GM21576 (cell line): Measurements from ENCODE around the gene SLK.

Source experiments
- ATAC-seq: cut with Tn5 transposase; IDR thresholded peaks from one replicate; pipeline ENCODE4 v1.9.1; 2021; ENCODE audit warnings: mild to moderate bottlenecking, moderate library complexity; ENCODE audit not compliant: unreplicated experiment

SLK gene

DNA sequence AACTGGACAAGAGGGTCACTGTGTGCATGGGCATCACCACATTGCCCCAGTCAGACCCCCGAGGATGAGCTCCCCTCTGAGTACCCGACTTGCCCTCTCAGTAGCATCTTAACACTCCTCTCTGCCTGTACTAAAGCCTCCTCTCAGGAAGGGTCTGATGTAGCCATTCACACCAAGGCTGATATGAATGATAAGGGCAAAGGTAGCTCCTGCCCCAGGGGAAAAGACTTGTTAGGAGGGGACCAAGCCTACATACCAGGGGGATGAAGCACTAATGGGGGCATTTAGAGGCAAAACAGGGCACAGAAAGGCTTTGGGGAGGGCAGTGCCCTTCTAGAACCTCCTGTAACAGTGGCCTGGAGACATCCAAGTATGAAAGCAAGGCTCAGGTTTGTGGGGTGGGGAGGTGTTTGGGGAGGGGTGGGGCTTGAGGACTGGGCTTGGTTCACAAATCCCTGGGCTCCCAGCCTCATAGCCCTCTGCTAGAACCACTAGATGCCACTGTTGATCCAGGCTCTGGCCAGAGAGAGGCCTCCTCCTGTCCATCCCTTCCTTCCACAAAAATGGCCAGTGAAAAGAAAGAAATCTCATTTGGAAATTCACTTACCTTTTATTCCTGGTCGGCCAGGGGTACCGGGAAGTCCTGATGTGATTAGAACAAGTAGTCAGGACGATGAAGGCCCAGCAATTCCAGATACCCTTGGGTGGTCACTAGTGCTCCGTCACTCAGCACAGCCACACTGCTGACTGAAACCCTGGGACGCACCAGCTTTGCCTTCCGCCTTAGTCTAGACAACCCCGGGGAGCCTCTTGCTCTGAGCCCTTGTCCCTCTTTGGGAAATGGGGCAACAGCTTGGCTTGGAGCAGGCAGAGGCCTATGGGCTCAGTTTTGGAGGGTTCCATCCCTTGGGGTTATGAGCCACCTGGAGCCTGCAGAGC, 78.5 kb downstream of the SLK start:
- ATAC-seq: no peak

DNA sequence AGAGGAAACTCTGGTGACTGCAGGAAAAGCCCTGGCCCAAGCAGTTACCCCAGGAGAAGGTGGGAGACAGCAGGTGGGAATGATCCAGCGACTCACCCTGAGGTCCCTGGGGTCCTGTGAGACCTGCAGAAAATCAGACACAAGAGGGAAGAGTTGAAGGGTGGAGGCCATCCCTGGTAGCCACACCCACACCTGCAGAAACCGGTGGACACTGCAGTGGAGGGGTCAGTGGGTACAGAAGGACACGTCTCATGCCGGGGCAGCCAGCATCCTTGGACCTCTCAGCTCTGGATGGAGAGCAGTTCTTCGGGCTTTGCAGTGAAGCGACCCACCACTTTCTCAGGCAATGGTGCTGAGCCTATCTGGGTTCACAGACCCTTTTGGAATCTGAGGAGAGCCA, 79.7 kb downstream of the SLK start:
- no peak for ATAC-seq

DNA sequence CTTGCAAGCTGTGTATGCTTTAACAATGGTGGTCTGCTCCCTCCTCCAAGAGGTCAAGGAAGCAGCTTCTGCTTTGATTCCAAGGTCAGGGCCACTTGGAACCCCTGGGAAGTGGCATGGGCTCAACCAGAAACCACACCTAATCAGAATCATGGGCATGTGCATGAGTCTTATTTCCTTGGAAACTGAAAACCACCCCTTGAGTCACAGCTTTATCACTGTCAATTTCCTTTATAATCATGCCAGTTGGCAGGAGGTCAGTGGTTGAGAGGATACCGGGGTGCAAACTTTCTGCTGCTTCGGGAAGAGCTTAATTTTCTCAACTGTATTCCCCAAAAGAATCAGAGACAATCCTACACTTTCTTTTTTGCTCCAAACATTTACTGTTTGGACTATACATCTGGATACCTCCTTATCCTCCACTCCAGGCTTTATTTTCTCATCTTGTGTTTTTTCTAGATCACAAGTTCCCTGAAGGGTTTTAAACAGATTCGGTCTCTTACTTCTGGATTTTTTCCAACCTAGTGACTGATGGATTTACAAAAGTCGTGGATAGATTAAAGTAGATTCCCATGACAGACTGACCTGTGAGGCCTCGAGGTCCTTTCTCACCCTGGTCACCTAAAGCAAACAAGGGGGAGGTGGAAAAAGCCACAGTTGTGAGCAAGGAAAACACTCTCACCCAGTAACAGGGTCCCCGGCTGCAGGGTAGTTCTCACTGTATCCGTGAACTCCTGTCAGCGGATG, 82.7 kb downstream of the SLK start:
- no peak for ATAC-seq

DNA sequence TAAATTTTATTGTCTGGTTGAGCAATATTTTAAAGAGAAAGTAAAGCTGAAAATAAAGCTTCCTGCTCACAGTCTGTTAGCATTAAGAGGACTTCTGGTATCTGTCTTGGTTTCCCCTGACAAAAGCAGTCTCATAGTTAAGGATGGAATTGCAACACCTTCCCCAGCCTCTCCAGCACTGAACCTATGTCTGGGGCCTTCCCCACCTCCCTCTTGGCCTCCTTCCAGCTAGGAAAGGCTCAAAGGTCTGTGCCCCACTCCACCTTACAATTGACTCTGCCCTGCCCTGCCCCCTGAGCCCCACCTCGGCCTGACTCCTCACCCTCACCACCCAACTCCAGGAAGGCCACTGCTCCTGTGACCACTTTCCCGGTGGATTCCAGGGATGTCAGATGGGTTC, 85.5 kb downstream of the SLK start:
- no peak for ATAC-seq

DNA sequence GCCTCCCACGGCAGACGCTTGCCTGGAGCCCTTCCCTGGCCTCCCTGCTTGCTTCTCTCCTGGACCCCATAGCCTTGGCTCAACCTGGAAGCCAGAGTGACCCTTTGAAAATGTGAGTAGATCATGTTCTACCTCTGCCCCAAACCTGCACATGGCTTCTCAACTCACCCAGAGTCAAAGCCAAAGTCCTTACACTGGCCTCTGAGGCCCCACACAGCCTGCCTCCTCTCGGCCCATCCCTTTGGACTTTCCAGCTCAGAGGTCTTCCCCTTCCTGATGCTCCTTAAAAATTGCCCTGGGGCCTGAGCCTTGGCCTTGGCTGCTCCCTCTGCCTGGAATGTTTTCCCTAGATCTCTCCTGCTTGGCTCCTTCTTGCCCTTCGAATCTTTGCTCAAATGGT, 86.3 kb downstream of the SLK start:
- ATAC-seq: no peak

DNA sequence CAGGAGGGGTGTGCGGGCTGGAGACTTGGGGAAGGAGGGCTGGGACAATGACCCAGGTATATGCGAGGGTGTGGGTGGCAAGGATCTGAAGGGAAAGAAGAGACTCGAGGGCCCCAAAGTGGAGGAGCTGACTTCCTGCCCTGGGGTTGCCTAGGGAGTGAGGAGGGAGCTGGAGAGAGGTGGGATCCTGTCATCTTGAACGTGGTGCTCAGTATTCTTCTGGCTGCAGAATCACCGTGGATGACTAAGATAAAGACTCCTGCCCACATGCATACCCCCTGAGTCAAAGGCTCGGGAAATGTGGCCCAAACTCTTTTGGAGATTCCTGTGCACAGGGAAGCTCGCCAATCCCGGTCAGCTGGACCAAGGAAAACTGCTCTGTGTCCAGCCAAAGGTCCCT, 87.5 kb downstream of the SLK start:
- ATAC-seq: no peak

DNA sequence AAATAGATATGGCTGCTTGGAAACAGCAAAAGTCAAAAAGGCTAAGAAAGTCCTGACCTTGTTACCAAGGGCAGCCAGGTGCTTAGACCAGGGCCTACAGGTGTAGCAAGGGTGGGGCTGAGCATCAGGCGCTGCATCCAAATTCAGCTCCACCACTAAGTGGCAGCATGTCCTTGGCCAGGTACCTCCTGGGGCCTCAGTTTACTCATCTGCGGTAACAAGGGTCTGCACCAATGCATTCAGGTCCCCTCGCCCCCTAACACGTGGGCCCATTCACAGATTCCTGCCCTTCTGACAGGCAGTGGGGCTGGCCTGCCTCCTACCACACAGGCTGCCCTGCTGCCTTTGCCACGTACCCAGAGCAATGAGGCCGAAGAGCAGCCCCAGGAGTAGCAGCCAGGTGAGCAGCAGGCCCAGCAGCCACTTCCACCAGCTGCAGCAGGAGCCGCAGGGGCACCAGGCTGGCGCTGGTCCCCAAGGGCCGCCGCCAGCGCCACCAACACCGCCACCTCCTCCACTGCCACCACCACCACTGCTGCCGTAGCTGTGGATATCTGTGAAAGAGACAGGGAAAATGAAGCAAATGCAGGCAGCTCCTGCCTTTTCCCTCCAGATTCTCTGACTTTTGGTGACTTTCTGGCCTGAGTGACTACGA, 89.8 kb downstream of the SLK start:
- ATAC-seq: no peak

DNA sequence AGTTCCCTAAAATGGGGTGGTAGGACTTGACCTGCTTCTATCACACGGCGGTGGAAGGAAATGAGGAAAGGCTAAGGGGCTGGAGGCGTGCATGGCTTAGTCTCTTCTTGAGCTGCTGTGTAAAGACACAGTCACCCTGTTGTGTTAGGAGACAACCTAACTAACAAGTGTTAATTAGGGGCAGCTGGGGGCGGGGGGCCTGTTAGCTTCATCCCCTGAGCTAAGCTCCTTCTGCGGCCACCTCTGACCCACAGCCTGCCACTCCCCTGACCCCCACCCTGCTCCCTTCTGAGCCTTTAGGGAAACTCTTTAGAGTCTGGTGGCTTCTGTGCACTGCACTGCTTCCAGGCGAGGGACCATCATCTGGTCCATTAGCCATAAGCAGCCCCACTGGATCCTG, 90.8 kb downstream of the SLK start:
- no peak for ATAC-seq

DNA sequence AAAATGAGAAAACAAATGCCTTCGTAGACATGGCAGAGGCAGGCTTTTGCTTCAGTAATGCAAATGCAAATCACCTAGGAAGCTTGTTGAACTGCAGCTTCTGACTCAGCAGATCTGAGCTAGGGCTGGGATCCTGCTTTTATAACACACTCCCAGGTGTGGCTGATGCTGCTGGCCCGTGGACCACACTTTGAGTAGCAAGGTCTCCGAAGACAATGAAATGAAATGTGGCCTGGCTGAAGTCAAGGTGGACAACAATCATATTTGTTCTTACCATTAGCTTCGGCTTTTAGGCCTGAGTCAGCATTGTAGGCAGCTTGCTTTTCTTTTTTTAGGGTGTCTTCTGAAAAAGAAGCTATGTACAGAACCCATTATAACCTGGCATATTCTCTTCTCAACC, 92.4 kb downstream of the SLK start:
- ATAC-seq: no peak

DNA sequence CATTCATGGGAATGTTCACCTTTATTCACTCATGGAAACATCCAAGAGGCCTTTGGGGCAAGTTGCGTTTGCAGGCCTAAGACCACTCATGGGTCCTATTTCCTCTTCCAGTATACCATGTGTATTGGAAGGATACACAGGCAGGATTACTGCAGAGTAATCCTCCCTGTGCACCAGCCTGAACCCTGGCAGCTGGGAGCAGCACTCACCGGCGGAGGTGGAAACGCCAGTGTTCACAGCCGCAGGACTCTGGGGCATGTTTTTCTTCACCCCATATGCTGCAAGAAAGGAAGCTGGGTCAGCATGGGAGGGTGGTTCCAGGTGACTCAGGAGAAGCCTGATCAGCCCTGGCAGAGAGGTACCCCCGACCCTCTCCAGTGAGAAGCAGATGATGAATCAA, 94.3 kb downstream of the SLK start:
- no peak for ATAC-seq

DNA sequence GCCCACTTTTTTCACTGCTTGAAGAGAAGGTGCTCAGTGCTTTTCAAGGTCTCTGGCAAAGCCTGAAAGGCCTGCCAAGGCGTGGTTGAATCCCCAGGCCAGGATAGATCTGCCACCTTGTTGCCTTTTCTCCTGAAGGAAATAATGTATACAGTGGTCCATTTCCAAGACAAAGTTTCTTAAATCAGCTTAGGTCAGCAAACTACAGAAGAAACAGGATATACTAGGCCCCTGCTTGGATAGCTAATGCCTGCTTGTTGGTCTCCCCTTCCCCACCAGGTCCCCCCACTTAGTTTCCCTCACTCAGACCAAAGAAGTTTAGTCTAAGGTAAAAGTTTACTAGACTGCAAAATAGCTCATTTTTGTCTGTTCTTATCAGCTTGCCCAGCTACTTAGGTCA, 98.8 kb downstream of the SLK start:
- ATAC-seq: no peak

DNA sequence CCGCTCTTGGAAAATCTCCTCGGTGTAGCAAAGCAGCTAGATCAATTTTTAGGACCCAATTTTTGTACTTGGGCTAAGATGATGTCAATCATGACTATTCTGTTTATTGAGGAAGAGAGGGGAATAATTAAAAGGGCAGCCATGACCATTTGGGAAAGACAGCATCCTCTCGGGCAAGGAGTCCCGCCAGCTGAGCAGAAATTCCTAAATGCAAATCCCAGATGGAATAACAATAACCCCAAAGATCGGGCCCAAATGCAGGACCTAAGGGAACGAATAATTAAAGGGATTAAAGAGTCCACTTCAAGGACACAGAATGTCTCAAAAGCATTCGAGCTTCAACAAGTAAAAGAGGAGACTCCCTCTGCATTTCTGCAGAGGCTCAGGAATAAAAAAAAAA, 100.0 kb downstream of the SLK start:
- no peak for ATAC-seq

DNA sequence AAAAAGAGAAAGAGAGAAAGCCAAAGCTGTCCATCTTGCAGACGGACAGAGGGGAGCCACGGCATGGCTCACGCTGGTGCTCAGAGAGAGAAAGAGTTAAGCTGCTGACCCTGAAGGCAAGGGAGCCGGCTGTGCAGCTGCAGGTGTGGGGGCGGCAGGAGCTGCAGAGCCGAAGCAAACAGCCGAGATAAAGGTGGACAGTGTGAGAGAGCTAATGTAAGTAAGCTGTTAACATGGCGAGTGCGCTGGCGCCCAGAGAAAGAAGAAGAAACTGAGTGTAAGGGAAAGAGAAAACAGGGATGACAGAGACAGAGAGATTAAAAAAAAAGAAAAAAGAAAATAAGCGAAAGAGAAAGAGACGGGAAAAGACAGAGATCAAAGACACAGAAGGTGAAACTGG, 100.6 kb downstream of the SLK start:
- no peak for ATAC-seq

DNA sequence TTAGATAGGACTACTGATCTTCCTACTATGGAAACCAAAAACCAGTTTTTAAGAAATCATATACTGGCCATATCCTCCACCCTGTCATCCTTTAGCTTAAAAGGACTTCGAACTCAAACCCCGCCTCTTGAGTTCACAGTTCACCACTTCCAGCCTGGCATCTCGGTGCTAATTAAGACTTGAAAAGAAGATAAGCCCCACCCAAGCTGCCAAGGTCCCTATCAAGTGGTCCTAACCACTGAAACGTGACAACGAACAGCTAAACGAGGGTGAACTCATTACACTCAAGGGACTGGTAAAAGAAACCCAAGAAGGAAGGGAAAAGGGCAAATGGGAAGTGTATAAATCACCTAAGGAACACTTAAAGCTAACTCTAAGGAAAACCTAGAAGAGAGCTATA, 102.7 kb downstream of the SLK start:
- no peak for ATAC-seq

DNA sequence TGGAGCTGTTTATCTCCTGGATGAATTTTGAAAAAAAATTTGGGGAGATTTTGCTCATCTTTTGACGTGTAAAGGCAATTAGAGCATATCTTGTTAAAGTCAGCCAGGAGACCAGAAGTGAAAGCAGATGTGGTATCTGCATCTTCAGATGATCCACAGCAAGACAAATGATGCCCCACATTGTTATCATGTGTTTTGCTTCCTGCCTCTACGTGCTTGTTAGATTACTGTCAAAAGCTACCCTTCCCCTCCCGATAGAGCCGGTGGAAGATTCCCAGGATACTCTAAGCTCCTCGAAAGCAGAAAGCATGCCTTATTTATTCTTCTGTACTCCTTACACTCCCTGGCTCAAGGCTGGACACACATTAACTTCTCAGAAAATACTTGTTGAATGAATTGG, 105.8 kb downstream of the SLK start:
- no peak for ATAC-seq

DNA sequence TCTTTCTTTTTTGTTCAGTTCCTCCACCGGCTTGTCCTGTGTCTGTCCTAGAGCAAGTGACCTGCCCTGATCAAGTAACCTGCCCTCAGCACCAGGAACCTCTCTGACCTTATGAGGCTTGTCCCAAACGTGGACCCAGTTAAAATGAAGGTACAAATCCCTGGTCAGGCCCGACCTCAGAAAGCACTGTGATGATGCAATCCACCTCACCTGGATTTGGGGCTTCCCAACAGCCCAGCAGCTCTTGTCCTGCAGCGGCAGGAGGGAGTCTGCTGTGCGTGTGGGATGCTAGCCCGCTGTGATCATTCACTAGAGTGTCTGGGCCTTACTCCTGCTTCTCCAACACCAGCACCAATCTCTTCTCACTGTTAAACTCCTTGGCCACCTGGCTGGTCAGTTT, 107.6 kb downstream of the SLK start:
- ATAC-seq: no peak

DNA sequence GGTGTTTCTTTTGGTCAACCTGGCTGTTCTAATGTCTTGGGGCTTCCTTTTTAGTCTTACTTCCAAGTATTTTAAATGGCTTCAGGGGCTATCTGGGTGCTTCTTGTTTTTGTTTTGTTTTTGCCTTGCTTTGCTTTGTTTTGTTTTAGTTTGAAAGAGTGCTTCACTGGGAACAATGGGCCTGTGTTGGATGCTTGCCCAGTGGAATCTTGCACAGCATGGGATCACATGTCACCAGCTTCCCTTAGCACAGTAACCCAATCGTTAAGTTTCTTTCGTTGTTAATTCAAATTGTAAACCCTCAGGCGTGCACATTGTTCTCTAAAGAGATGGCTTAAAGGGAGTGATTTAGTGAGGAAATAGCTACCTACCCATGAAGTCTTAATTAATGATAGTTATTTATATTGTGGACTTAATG, 109.8 kb downstream of the SLK start:
- no peak for ATAC-seq

DNA sequence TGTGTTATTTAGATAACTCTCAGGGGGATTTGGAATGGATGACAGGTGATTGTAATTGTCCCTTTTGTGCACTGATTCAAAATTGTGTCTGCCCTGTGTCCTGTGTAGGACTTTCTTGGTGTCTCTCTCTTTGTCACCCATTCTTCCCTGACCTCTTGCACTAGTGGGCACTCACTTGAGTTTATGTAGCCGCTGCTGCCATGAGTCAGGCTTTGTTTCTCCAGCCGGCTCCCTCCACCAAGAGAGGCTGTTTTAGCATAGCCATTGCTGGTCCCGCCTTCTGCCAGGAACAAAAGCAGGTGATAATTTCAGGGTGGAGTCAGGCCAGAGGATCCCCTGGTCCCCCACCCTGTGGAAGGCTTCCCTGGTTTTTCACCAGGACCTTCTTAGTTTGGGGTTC, 110.3 kb downstream of the SLK start:
- no peak for ATAC-seq

DNA sequence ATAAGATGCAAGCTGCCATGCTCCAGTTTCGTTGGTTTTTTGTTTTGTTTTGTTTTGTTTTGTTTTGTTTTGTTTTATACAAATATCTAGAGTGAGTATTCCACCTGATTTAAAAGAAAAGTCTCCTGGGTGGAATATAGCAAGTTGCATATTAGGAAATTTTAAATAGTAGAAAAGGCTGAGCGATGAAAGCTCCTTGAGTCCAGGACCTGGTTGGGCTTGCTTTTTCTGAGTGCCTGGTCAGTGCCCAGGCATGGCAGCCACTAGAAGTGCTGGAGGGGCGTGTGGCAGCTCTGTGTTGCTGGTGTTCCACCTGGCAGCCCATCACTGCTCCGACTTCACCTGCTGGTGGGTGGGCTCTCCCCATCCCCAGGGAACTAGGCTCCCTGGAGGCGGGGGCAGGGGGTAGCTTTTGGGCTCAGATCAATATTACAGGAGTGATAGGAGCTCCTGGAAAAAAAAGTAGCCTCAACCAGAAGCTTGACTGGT, 110.8 kb downstream of the SLK start:
- ATAC-seq: no peak
